Activated T-helper 1 cell treated with anti-CD3 and anti-CD28 coated beads, Interleukin-2, amount 50 U/mL, for 16 hours (primary cell): ENCODE data around the gene CALN1.

ENCODE experiments used
- DNase-seq, 2 donors: peaks; one replicate each; pipeline ENCODE4 v3.0.0-alpha.2; 2020; ENCODE audit warnings: low read depth in 1 of 2, low spot score in 1 of 2

Gene CALN1

GRCh38 chr7:71817916-71818315 is 594.2 kb downstream of the CALN1 start:
- DNase-seq, result no peak

GRCh38 chr7:71808115-71808514 is 604.0 kb downstream of the CALN1 start:
- no peak for DNase-seq

DNA sequence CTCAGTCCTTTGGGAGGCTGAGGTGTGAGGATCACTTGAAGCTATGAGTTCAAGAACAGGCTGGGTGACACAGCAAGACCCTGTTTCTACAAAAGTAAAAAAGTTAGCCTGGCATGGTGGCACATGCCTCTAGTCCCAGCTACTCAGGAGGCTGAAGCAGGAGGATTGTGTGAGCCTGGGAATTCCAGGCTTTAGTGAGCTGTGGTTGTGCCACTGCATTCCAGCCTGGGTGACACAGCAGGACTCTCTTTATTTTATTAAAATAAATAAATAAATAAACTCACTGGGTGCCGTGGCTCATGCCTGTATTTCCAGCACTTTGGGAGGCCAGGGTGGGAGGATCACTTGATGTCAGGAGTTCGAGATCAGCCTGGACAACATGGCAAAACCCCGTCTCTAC is 607.9 kb downstream of the CALN1 start:
- DNase-seq, result no peak

GRCh38 chr7:71801976-71802375 is 610.2 kb downstream of the CALN1 start:
- DNase-seq, result no peak

GRCh38 chr7:71800321-71800720 is 611.8 kb downstream of the CALN1 start:
- no peak for DNase-seq

GRCh38 chr7:71795410-71795809 is 616.7 kb downstream of the CALN1 start:
- DNase-seq, result no peak

DNA sequence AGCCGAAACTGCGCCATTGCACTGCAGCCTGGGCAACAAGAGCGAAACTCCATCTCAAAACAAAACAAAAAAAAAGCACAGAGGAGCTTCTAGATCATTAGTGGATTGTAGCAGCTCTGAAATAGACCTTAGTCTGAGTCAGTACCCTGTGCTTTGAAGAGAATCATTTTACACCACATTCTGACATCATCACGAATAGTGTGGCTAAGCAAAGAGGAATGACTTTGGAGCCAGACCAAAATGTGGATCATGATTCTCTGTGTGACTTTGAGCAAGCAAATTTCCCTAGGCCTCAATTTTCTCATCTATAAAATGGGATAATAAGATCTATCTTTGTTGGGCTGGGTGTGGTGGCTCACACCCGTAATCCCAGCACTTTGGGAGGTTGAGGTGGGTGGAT is 618.9 kb downstream of the CALN1 start:
- no peak for DNase-seq

DNA sequence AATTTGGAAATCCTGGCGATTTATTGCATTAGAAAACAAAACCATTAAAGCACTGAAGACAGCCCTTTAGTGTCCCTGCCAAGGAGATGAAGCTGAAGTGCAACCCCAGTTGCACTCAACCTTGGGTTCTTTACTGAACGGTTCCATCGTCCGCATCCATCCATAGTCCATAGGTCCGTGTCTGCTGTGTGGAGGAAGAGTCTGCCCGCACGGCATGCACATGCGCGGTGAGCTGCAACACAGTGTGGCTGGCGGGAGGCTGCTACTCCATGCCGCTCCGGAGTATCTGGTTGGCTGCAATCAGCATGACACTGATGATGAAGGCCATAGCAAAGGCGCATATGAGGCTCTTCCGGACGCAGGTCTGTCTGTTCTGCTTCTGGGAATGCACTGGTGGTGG is 624.6 kb downstream of the CALN1 start:
- DNase-seq, result no peak

DNA sequence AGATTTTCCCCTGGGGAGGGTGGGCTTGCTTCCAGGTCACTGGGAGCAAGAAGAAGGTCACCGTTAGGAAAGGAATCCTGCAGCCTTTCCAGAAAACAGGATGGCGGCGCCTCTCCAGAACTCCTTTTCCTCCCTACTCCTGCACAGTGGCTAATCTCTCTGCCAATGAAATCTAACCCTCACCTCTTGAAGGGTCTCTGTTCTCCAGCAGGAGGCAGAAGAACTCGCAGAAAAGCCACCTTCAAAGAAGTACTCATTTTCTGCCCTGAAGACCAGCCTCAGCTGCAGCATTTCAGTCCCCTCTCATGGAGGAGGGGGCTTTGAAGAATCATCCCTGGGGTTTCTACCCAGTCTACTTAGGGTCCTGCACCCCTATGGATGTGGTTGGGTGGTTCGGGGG is 626.9 kb downstream of the CALN1 start:
- DNase-seq, result no peak

DNA sequence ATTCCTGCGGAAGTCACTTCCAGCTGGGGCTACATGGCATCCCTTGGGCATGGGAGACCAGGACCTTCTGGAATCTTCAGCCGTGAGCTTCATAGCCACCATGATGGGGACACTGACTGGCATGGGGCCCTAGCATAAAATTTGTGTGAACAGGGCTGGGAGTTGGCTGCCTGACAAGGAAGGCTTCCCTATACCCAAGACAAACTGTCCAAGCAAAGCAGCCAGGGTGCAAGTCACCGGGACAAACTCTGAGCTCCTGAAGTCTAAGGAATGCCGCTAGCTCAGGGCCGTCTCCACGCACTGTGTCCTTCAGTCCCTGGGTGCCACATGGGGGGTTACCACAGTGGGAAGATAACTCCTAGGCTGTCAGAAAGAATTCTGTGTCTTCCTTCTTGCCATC is 627.4 kb downstream of the CALN1 start:
- no peak for DNase-seq

DNA sequence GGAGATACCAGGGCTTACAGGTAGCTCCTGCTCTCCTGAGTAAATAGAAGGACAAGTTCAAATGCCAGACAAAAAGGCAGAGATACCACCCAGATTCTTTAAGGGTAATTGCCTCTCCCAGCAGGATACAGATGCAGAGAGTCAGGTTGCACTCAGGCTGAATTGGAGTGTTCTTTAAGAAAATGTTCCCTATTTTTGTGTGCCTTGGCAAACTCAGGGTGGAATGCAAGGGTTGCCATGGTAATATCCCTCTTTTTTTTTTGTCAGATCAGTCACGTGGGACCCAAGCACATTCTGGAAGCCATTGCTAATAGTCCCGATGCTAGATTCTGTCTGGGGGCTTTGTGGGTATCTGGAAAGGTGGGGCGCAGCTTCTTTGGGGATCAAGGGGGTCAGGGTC is 628.0 kb downstream of the CALN1 start:
- DNase-seq, result no peak

GRCh38 chr7:71783779-71784178 is 628.4 kb downstream of the CALN1 start:
- no peak for DNase-seq

DNA sequence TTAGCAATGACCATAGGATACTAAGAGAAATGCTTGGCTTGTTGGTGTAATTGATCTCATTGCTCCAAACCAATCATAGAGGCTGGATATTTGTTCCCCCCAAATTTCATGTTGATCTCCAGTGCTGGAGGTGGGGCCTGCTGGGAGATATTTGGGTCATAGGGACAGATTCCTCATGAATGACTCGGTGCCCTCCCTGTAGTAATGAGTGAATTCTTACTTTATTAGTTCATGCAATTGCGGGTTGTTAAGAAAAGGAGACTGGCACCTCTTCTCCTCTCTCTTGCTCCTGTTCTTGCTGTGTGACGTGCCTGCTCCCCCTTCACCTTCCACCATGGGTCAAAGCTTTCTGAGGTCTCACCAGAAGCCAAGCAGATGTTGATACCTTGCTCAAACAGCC is 630.1 kb downstream of the CALN1 start:
- DNase-seq, result no peak

- DNase-seq, result no peak
These were observed 631.9 kb downstream of the CALN1 start for GRCh38 chr7:71780282-71780681.

DNA sequence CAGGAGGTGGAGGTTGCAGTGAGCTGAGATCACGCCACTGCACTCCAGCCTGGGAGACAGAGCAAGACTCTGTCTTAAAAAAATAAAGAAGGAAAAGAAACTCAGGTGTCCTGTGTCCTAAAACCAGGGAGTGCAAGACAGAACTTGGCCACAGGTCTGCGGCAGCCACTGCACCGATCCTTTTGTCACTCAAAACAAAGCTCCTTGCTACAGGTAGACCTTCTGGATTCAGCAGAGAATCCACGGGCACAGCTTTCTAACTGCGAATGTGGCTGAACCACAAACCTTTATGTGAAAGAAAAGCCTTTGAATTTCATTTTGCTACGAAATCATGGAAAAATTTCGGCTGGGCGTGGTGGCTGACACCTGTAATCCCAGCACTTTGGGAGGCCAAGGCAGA is 634.9 kb downstream of the CALN1 start:
- DNase-seq, result no peak

- DNase-seq, result no peak
These were observed 635.4 kb downstream of the CALN1 start for GRCh38 chr7:71776726-71777125.

DNA sequence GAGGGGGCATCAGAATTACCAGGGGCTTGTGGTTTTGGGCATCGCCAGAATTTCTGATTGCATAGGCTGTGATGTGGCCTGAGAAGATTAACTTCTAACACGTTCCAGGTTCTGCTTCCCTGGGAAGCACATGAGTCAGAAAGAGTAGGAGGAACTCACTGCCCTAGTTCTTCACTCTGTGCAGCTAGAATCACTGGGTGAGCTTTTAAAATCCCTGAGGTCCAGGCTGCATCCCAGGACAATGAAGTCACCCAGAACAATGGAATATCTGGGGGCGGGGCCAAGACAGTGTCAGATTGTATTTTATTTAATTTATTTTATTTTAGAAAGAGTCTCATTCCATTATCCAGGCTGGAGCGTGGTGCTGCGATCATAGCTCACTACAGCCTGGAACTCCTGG is 636.5 kb downstream of the CALN1 start:
- no peak for DNase-seq

DNA sequence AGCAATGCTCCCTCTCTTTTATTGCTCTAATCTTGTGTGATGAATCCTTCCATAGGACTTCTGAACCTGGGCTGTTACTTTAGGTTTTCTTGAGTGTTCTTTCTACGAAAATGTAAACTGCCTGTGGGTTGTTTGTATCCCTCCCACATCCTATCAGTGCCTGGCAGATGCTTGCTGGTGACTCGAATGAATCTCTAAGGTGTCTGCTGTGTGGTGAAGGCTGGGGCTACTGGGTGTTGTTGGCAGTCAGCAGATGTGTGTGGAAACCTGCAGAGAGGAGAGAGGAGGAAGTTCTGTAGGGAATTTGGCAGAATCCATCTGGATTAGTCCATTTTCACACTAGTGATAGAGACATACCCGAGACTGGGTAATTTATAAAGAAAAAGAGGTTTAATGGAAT is 639.4 kb downstream of the CALN1 start:
- DNase-seq, result no peak

GRCh38 chr7:71770269-71770907 is 641.8 kb downstream of the CALN1 start:
- no peak for DNase-seq

DNA sequence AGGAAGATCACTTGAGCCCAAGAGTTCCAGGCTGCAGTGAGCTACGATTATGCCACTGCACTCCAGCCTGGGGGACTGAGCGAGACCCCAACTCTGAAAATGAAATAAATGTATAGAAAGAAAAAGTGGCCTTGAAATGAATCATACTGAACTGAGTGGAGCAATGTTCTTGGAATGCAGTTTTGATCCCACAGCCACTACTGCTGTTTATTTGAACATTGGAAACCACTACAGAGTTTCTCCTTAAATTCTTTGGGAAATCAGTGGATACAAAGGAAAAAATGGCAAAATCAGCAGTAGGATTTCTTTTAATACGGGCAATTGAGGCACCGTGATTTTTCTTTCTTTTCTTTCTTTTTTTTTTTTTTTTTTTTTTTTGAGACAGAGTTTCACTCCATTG is 642.8 kb downstream of the CALN1 start:
- DNase-seq, result no peak

DNA sequence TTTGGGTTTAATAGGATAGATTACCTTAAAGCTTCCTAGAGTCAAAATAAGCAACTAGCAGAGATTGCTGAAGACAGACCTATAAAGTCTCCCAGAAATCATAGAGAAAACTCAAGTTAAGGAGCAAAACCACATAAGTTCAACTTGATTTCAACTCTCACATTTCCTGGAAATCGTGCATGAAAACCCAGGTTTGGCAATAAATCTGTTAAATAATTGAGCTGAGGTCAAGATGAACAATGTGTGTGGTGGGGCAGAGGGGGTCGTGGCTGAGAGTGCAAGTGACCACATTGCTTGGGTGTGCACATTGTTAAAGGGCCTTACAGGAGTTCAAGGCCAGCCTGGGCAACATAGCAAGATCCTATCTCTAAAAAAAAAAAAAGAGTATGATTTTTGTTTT is 643.7 kb downstream of the CALN1 start:
- DNase-seq, result no peak

GRCh38 chr7:71766016-71766415 is 646.1 kb downstream of the CALN1 start:
- no peak for DNase-seq

GRCh38 chr7:71761336-71761735 is 650.8 kb downstream of the CALN1 start:
- DNase-seq, result no peak

GRCh38 chr7:71754828-71755227 is 657.3 kb downstream of the CALN1 start:
- no peak for DNase-seq
